HepG2 (cell line): ENCODE measurements around the gene ARIH2. TPM values are rescaled to one million over a fixed set of nuclear protein-coding genes. Genes with fewer than 3 reads are reported as not detected.

ENCODE experiments used
- AKAP8 ChIP-seq: sonication (generic); formaldehyde crosslinking; IDR thresholded peaks from 2 replicates; pipeline ENCODE4 v1.5.1; 2020; ENCODE audit warnings: mild to moderate bottlenecking, missing genetic modification reagents
- FIP1L1 ChIP-seq: fragments of 200-400 bp; formaldehyde crosslinking; IDR thresholded peaks from 2 replicates; pipeline ENCODE4 v1.6.1; 2018; ENCODE audit warnings: low read depth, mild to moderate bottlenecking, low read length, moderate library complexity, borderline replicate concordance; ENCODE audit not compliant: insufficient read depth
- HDAC2 ChIP-seq: sonication (generic); formaldehyde crosslinking; IDR thresholded peaks from 2 replicates; pipeline ENCODE4 v1.4.0; 2020; ENCODE audit warnings: missing genetic modification reagents
- HNF4A ChIP-seq: sonication (generic); formaldehyde crosslinking; IDR thresholded peaks from 2 replicates; pipeline ENCODE4 v1.4.0; 2020; ENCODE audit warnings: missing genetic modification reagents
- IRX3 ChIP-seq: sonication (generic); formaldehyde crosslinking; IDR thresholded peaks from 2 replicates; pipeline ENCODE4 v1.8.1; 2023; ENCODE audit warnings: mild to moderate bottlenecking, low read depth, missing genetic modification reagents, borderline replicate concordance
- MED1 ChIP-seq: sonication (generic); formaldehyde crosslinking; IDR thresholded peaks from 2 replicates; pipeline ENCODE4 v1.4.0; 2020; ENCODE audit warnings: missing genetic modification reagents
- MTF2 ChIP-seq: sonication (generic); formaldehyde crosslinking; IDR thresholded peaks from 2 replicates; pipeline ENCODE4 v1.5.0; 2020; ENCODE audit warnings: missing genetic modification reagents, borderline replicate concordance
- SIX1 ChIP-seq: sonication (generic); formaldehyde crosslinking; IDR thresholded peaks from 2 replicates; pipeline ENCODE4 v1.4.0; 2020; ENCODE audit warnings: missing genetic modification reagents, borderline replicate concordance
- TGIF2 ChIP-seq: IDR thresholded peaks from 2 replicates; pipeline ENCODE4 v1.6.1; 2016; ENCODE audit warnings: control low read depth, missing compliant biosample characterization
- ZFP1 ChIP-seq: IDR thresholded peaks from 2 replicates; pipeline ENCODE4 v1.6.1; 2016
- ZFP36 ChIP-seq: fragments of 150-350 bp; IDR thresholded peaks from 2 replicates; pipeline ENCODE4 v1.6.1; 2018; ENCODE audit warnings: borderline replicate concordance, low read length, low read depth; ENCODE audit not compliant: partially characterized antibody
- ZNF292 ChIP-seq: sonication (generic); formaldehyde crosslinking; IDR thresholded peaks from 2 replicates; pipeline ENCODE4 v1.8.1; 2022; ENCODE audit warnings: mild to moderate bottlenecking, low read depth, missing genetic modification reagents, borderline replicate concordance
- ZNF329 ChIP-seq: sonication (generic); formaldehyde crosslinking; IDR thresholded peaks from 2 replicates; pipeline ENCODE4 v1.9.0; 2021; ENCODE audit warnings: low read depth, mild to moderate bottlenecking, missing genetic modification reagents
- ZNF354B ChIP-seq: sonication (generic); formaldehyde crosslinking; IDR thresholded peaks from 2 replicates; pipeline ENCODE4 v1.8.0; 2022; ENCODE audit warnings: mild to moderate bottlenecking, missing genetic modification reagents
- ZNF382 ChIP-seq: sonication (generic); formaldehyde crosslinking; IDR thresholded peaks from 2 replicates; pipeline ENCODE4 v1.5.0; 2020; ENCODE audit warnings: missing genetic modification reagents, mild to moderate bottlenecking, borderline replicate concordance
- ZNF570 ChIP-seq: sonication (generic); formaldehyde crosslinking; IDR thresholded peaks from 2 replicates; pipeline ENCODE4 v1.4.0; 2020; ENCODE audit warnings: mild to moderate bottlenecking, missing genetic modification reagents, borderline replicate concordance
- ZNF615 ChIP-seq: sonication (generic); formaldehyde crosslinking; IDR thresholded peaks from 2 replicates; pipeline ENCODE4 v1.5.0; 2020; ENCODE audit warnings: mild to moderate bottlenecking, missing genetic modification reagents, borderline replicate concordance
- ZNF7 ChIP-seq: IDR thresholded peaks from 2 replicates; pipeline ENCODE4 v1.6.1; 2016; ENCODE audit warnings: missing biosample characterization, missing genetic modification reagents
- ZNF724P ChIP-seq: sonication (generic); formaldehyde crosslinking; IDR thresholded peaks from 2 replicates; pipeline ENCODE4 v1.8.0; 2022; ENCODE audit warnings: missing genetic modification reagents, borderline replicate concordance
- ZNF781 ChIP-seq: sonication (generic); formaldehyde crosslinking; IDR thresholded peaks from 2 replicates; pipeline ENCODE4 v1.5.1; 2020; ENCODE audit warnings: borderline replicate concordance, mild to moderate bottlenecking, missing genetic modification reagents; ENCODE audit errors: not compliant biosample characterization
- ZNF790 ChIP-seq: sonication (generic); formaldehyde crosslinking; IDR thresholded peaks from 2 replicates; pipeline ENCODE4 v1.8.0; 2022; ENCODE audit warnings: missing genetic modification reagents, mild to moderate bottlenecking, borderline replicate concordance
- ZSCAN22 ChIP-seq: sonication (generic); formaldehyde crosslinking; IDR thresholded peaks from 2 replicates; pipeline ENCODE4 v1.4.0; 2020; ENCODE audit warnings: mild to moderate bottlenecking, missing genetic modification reagents
- polyA plus RNA-seq, 8 experiments: library from polyadenylated mRNA; depleted of rRNA in 3 of 8; stranded (reverse) in 7 of 8; unstranded in 1 of 8; fragments of >200 nt; fragmentation: Illumina TruSeq in 4 of 8; extraction: Trizol in 4 of 8; gene quantifications; 2 replicates each; pipeline versions ENCODE4 v1.2.1 to v1.2.3, GENCODE V29; 2011 to 2016; ENCODE audit warnings: low read depth in 4 of 8, missing spikeins in 1 of 8, mixed read lengths in 1 of 8; ENCODE audit not compliant: insufficient read depth in 1 of 8
- total RNA-seq, 5 experiments: library from RNA; depleted of rRNA; stranded (reverse); fragments of >200 nt; fragmentation: Illumina TruSeq; extraction: Trizol; gene quantifications; 2 replicates each; pipeline ENCODE4 v1.2.3, GENCODE V29; 2016; ENCODE audit warnings: low read depth in 1 of 5
- TF ChIP-seq, protein P1 (sequence below): sonication (generic); formaldehyde crosslinking; IDR thresholded peaks from 2 replicates; pipeline ENCODE4 v1.4.0; 2020; ENCODE audit warnings: mild to moderate bottlenecking, missing genetic modification reagents
- TF ChIP-seq, protein P2 (sequence below): sonication (generic); formaldehyde crosslinking; IDR thresholded peaks from 2 replicates; pipeline ENCODE4 v1.4.0; 2020; ENCODE audit warnings: missing genetic modification reagents, low read depth, mild to moderate bottlenecking, borderline replicate concordance
- TF ChIP-seq, protein P3 (sequence below): sonication (generic); formaldehyde crosslinking; IDR thresholded peaks from 2 replicates; pipeline ENCODE4 v1.9.0; 2021; ENCODE audit warnings: missing genetic modification reagents, mild to moderate bottlenecking, borderline replicate concordance
- TF ChIP-seq, protein P4 (sequence below): sonication (generic); formaldehyde crosslinking; IDR thresholded peaks from 2 replicates; pipeline ENCODE4 v1.5.0; 2020; ENCODE audit warnings: mild to moderate bottlenecking, missing genetic modification reagents

ARIH2 gene
- total and polyA plus RNA-seq, 2 of the 13 experiments (the other 11 are each of a cell fraction or from before 2014, with no cell fraction given): 64.8 to 83.3 TPM

DNA sequence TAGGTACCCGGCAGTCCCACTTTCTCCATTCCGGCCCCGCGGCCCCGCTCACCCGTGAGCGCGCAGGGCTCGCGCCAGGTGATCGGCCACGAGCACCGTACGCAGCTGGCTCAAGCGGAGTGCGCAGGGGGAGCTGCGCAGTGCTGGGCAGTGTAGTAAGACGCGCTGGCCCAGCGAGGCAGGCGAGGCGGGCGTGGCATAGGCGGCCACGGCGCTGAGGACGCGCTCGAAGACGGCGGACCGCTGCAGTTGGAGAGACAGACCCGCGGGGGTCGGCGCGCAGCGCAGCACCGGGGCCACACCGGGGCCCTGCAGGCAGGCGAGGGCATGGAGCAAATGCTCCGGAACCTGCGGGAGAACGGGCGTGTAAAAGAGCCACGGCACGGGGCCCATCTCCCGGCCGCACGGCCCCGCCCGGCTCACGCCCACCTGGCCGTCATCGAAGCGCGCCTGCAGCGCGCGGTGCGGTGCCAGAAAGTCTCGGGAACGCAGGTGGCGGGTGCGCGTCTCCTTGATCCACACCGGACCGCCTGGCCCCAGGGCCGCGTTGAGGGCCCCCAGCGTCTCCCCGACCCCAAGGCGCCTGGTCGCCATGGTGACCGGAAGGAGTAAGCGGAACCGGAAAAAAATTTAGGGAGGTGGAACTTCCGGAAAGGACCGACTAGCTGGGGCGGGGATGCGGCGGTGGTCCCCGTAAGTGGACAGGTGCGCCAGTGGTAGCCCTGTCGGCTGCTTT lies 99.5 kb downstream of the ARIH2 start, which contains the start of gene DALRD3 (continued):
- TF ChIP-seq, protein P1, sequence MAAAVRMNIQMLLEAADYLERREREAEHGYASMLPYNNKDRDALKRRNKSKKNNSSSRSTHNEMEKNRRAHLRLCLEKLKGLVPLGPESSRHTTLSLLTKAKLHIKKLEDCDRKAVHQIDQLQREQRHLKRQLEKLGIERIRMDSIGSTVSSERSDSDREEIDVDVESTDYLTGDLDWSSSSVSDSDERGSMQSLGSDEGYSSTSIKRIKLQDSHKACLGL (CRISPR knock-in tag): peak; percentile 75
- TF ChIP-seq ZNF615 (CRISPR knock-in tag) (no peak), ZNF781 (CRISPR knock-in tag) (no peak), ZFP36 (no peak), ZNF354B (CRISPR knock-in tag) (no peak), ZNF292 (CRISPR knock-in tag) (no peak), AKAP8 (peak; percentile 99), IRX3 (CRISPR knock-in tag) (no peak), SIX1 (CRISPR knock-in tag) (no peak), ZNF790 (CRISPR knock-in tag) (no peak), MTF2 (peak; percentile 89; the same call in 1 of the 2 replicates), FIP1L1 (no peak), ZFP1 (CRISPR knock-in tag) (no peak), TGIF2 (no peak), HDAC2 (CRISPR knock-in tag) (peak; percentile 35; the same call in 1 of the 2 replicates), ZSCAN22 (CRISPR knock-in tag) (no peak), ZNF570 (CRISPR knock-in tag) (no peak), ZNF329 (no peak; the same call in 1 of the 2 replicates), ZNF7 (CRISPR knock-in tag) (no peak), ZNF724P (CRISPR knock-in tag) (no peak), ZNF382 (CRISPR knock-in tag) (no peak), MED1 (CRISPR knock-in tag) (0 out of 2 replicates have a peak, but pooled peaks have one; percentile 20), HNF4A (CRISPR knock-in tag) (no peak)
- TF ChIP-seq, protein P2, sequence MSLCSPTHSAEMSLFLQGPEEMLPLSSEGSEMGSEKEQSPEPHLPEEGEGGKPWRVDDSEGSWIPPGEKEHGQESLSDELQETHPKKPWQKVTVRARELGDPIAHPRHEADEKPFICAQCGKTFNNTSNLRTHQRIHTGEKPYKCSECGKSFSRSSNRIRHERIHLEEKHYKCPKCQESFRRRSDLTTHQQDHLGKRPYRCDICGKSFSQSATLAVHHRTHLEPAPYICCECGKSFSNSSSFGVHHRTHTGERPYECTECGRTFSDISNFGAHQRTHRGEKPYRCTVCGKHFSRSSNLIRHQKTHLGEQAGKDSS: peak; percentile 38; the same call in 1 of the 2 replicates
- TF ChIP-seq, protein P3, sequence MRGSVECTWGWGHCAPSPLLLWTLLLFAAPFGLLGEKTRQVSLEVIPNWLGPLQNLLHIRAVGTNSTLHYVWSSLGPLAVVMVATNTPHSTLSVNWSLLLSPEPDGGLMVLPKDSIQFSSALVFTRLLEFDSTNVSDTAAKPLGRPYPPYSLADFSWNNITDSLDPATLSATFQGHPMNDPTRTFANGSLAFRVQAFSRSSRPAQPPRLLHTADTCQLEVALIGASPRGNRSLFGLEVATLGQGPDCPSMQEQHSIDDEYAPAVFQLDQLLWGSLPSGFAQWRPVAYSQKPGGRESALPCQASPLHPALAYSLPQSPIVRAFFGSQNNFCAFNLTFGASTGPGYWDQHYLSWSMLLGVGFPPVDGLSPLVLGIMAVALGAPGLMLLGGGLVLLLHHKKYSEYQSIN (CRISPR knock-in tag): no peak
- TF ChIP-seq, protein P4, sequence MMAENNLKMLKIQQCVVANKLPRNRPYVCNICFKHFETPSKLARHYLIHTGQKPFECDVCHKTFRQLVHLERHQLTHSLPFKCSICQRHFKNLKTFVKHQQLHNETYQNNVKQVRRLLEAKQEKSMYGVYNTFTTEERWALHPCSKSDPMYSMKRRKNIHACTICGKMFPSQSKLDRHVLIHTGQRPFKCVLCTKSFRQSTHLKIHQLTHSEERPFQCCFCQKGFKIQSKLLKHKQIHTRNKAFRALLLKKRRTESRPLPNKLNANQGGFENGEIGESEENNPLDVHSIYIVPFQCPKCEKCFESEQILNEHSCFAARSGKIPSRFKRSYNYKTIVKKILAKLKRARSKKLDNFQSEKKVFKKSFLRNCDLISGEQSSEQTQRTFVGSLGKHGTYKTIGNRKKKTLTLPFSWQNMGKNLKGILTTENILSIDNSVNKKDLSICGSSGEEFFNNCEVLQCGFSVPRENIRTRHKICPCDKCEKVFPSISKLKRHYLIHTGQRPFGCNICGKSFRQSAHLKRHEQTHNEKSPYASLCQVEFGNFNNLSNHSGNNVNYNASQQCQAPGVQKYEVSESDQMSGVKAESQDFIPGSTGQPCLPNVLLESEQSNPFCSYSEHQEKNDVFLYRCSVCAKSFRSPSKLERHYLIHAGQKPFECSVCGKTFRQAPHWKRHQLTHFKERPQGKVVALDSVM (CRISPR knock-in tag): no peak
